PC-3 (cell line): ENCODE results near the gene GIGYF2. TPM values are rescaled to one million over a fixed set of nuclear protein-coding genes. Genes with fewer than 3 reads are reported as not detected.
"Not testable (repeated sequence)": the region's sequence is repeated elsewhere in the genome, so short reads cannot be mapped to it uniquely, and the experiment has no call there.

ENCODE experiments used
- ATAC-seq: fragments of 200-7000 bp; cut with Tn5 transposase; 2 replicates; pipeline ENCODE4 v1.9.1; 2020; ENCODE audit warnings: mild to moderate bottlenecking, moderate library complexity
- BruUV-seq: library from RNA; stranded (reverse); fragments of 400-500 nt; replicated peaks from 2 replicates; lab custom pipeline; 2021; lab: Mats Ljungman, UMichigan
- CTCF ChIA-PET: fragments of 300-600 bp; sonication (Branson Sonifier 250); formaldehyde crosslinking; loops from one replicate; lab custom pipeline; 2022; ENCODE audit warnings: antibody characterized with exemption; lab: Charles Lee
- POLR2A ChIA-PET: fragments of 300-600 bp; sonication (Branson Sonifier 250); formaldehyde crosslinking; loops from one replicate; lab custom pipeline; 2022; ENCODE audit warnings: antibody characterized with exemption; ENCODE audit not compliant: unreplicated experiment; lab: Charles Lee
- DNase-seq: peaks from one replicate; pipeline ENCODE4 v3.0.0-alpha.2; 2015
- H2AFZ ChIP-seq: fragments of 300-600 bp; sonication (generic); 2 replicates; pipeline ENCODE4 v1.6.0; 2016; ENCODE audit warnings: antibody characterized with exemption, low read length
- H3F3A ChIP-seq: fragments of 300-600 bp; sonication (generic); one replicate; pipeline ENCODE4 v1.6.0; 2017; ENCODE audit warnings: antibody characterized with exemption, low read length, control low read depth, mild to moderate bottlenecking; ENCODE audit not compliant: unreplicated experiment
- H3K27ac ChIP-seq: fragments of 300-600 bp; sonication (generic); 2 replicates; pipeline ENCODE4 v1.5.1; 2016; ENCODE audit warnings: mild to moderate bottlenecking, low read length
- H3K27me3 ChIP-seq: fragments of 300-600 bp; sonication (generic); 2 replicates; pipeline ENCODE4 v1.6.1; 2016; ENCODE audit warnings: low read length, mixed read lengths
- H3K36me3 ChIP-seq: fragments of 300-600 bp; sonication (generic); 2 replicates; pipeline ENCODE4 v1.6.1; 2016; ENCODE audit warnings: low read depth, mixed run types, low read length, mixed read lengths
- H3K4me1 ChIP-seq: fragments of 300-600 bp; sonication (generic); 2 replicates; pipeline ENCODE4 v1.5.1; 2016; ENCODE audit warnings: low read length; ENCODE audit not compliant: insufficient read depth
- H3K4me2 ChIP-seq: fragments of 300-600 bp; sonication (generic); 2 replicates; pipeline ENCODE4 v1.6.0; 2016; ENCODE audit warnings: low read length
- H3K4me3 ChIP-seq: fragments of 300-600 bp; sonication (generic); 2 replicates; pipeline ENCODE4 v1.5.1; 2016; ENCODE audit warnings: mild to moderate bottlenecking, low read length, mixed read lengths
- H3K79me2 ChIP-seq: fragments of 300-600 bp; sonication (generic); 2 replicates; pipeline ENCODE4 v1.6.1; 2017; ENCODE audit warnings: low read length, mixed read lengths
- H3K9ac ChIP-seq: fragments of 300-600 bp; sonication (generic); 2 replicates; pipeline ENCODE4 v1.6.0; 2016; ENCODE audit warnings: mild to moderate bottlenecking, low read length
- H3K9me2 ChIP-seq: fragments of 300-600 bp; sonication (generic); replicated peaks from 2 replicates; pipeline ENCODE4 v1.6.1; 2016; ENCODE audit warnings: mixed run types, low read length, mixed read lengths
- H3K9me3 ChIP-seq: fragments of 300-600 bp; sonication (generic); 2 replicates; pipeline ENCODE4 v1.6.1; 2016; ENCODE audit warnings: low read length, mixed read lengths
- H4K20me1 ChIP-seq: fragments of 300-600 bp; sonication (generic); 2 replicates; pipeline ENCODE4 v1.6.1; 2016; ENCODE audit warnings: low read length, mixed read lengths
- CTCF ChIP-seq: fragments of 300-600 bp; sonication (generic); conservative IDR thresholded peaks from 2 replicates; pipeline ENCODE4 v1.5.1; 2017; ENCODE audit warnings: antibody characterized with exemption, low read depth, mild to moderate bottlenecking, low read length
- EZH2 ChIP-seq: fragments of 300-600 bp; sonication (generic); IDR thresholded peaks from one replicate; pipeline ENCODE4 v1.6.1; 2017; ENCODE audit warnings: antibody characterized with exemption, mild to moderate bottlenecking, low read length; ENCODE audit not compliant: unreplicated experiment
- EZH2phosphoT487 ChIP-seq: fragments of 300-600 bp; sonication (generic); IDR thresholded peaks from 2 replicates; pipeline ENCODE4 v1.6.1; 2018; ENCODE audit warnings: mild to moderate bottlenecking, antibody characterized with exemption, low read length, borderline replicate concordance
- intact Hi-C: fragments of 100-400 bp; cut with micrococcal nuclease; formaldehyde crosslinking; loops from 2 replicates; pipeline ENCODE4 v1.9.0; 2023
- total RNA-seq: library from RNA; depleted of rRNA; stranded (reverse); fragments of >200 nt; gene quantifications from 2 replicates; pipeline ENCODE4 v1.2.3, GENCODE V29; 2014

The GIGYF2 gene
- total RNA-seq, 1 experiment from 2014 or later = 41.3 TPM

- no peaks in the 10 kb centered on the region for H3K79me2 ChIP-seq
- H3F3A ChIP-seq = no peaks in the 10 kb centered on the region
- ChIA-PET CTCF (no interaction called here), POLR2A (no interaction called here)
- intact Hi-C loops = no loop called here
- H3K4me1 ChIP-seq = peaks cover 7% of the 10 kb centered on the region; the same call in 1 of the 2 replicates
- no peaks in the 10 kb centered on the region for H4K20me1 ChIP-seq
- no peak overlapping the region for H3K4me3 ChIP-seq
- no peak for ATAC-seq
- no peak overlapping the region for H3K27ac ChIP-seq
- peaks cover 33% of the 10 kb centered on the region; the same call in 1 of the 2 replicates for H3K36me3 ChIP-seq
- TF ChIP-seq CTCF (no peak), EZH2phosphoT487 (no peak), EZH2 (no peak)
- no peaks in the 10 kb centered on the region for H3K27me3 ChIP-seq
- no TSS peak for BruUV-seq
- H3K9me2 ChIP-seq = no peaks in the 10 kb centered on the region
- H2AFZ ChIP-seq = no peak overlapping the region
- H3K9ac ChIP-seq = no peak overlapping the region
- no peaks in the 10 kb centered on the region for H3K9me3 ChIP-seq
- no peak for DNase-seq
- no peak overlapping the region for H3K4me2 ChIP-seq
These were observed 152.9 kb downstream of the GIGYF2 start for GRCh38 chr2:232850039-232850438.

GRCh38 chr2:232852081-232852480 is 154.9 kb downstream of the GIGYF2 start:
- H2AFZ ChIP-seq, ATAC-seq, H3K4me3 ChIP-seq, POLR2A ChIA-PET, H3K9me3 ChIP-seq, DNase-seq, H3K9me2 ChIP-seq, CTCF ChIA-PET, H4K20me1 ChIP-seq, H3K27ac ChIP-seq, H3K4me2 ChIP-seq, H3F3A ChIP-seq, H3K79me2 ChIP-seq, intact Hi-C loops, H3K9ac ChIP-seq, H3K27me3 ChIP-seq, BruUV-seq: not testable (repeated sequence)
- Histone ChIP-seq H3K4me1 (peaks cover 17% of the 10 kb centered on the region), H3K36me3 (peaks cover 30% of the 10 kb centered on the region; the same call in 1 of the 2 replicates)

- no peak overlapping the region for H3K4me2 ChIP-seq
- H4K20me1 ChIP-seq = no peaks in the 10 kb centered on the region
- H3K9me2 ChIP-seq = no peaks in the 10 kb centered on the region
- no peak overlapping the region for H2AFZ ChIP-seq
- no TSS peak for BruUV-seq
- H3K79me2 ChIP-seq = no peaks in the 10 kb centered on the region
- ATAC-seq = no peak
- no peak overlapping the region for H3K9ac ChIP-seq
- DNase-seq = no peak
- no peak overlapping the region for H3K27ac ChIP-seq
- no peaks in the 10 kb centered on the region for H3K9me3 ChIP-seq
- intact Hi-C loops = loop anchor here (1.0 kb wide), 1 partner anchor 399 kb away; the partner anchor contains the start of gene ATG16L1
- H3K36me3 ChIP-seq = peaks cover 34% of the 10 kb centered on the region
- H3K27me3 ChIP-seq = no peaks in the 10 kb centered on the region
- H3K4me1 ChIP-seq = peaks cover 18% of the 10 kb centered on the region
- no peaks in the 10 kb centered on the region for H3F3A ChIP-seq
- POLR2A ChIA-PET = interaction anchor here (0.7 kb wide), 1 partner anchor 72 kb away, joined by 4 read pairs; no protein-coding TSS in a partner anchor
- CTCF ChIA-PET = no interaction called here
- TF ChIP-seq EZH2 = no peak
- TF ChIP-seq CTCF = no peak
- TF ChIP-seq EZH2phosphoT487 = no peak
- no peak overlapping the region for H3K4me3 ChIP-seq
These were observed 155.5 kb downstream of the GIGYF2 start for GRCh38 chr2:232852676-232853075.
